Spleen (tissue), 11 donors: Measurements from ENCODE around the gene ST6GALNAC3. TPM values are rescaled to one million over a fixed set of nuclear protein-coding genes. Genes with fewer than 3 reads are reported as not detected.
A peak's percentile ranks its signal among the peaks of the same experiment; 100 is the strongest.
"Not testable (repeated sequence)": the region's sequence is repeated elsewhere in the genome, so short reads cannot be mapped to it uniquely, and the experiment has no call there.

Experiments
- DNase-seq: peaks from one replicate; pipeline ENCODE4 v3.0.0-alpha.2; 2020
- H3K27ac ChIP-seq, 8 donors: fragments of 200-600 bp; sonication (generic) in 7 of 8; 1 replicate in 4 of 8; 2 replicates in 4 of 8; pipeline versions ENCODE4 v1.5.0 to v1.8.0; 2016 to 2021; ENCODE audit warnings: inconsistent platforms in 4 of 8, mild to moderate bottlenecking in 4 of 8, moderate library complexity in 1 of 8
- H3K27me3 ChIP-seq, 7 donors: fragments of 200-600 bp; sonication (generic) in 6 of 7; replicated peaks in 1 of 7; 1 replicate in 4 of 7; 2 replicates in 3 of 7; pipeline versions ENCODE4 v1.5.0 to v1.8.0; 2016 to 2021; ENCODE audit warnings: inconsistent platforms in 3 of 7, mild to moderate bottlenecking in 1 of 7
- H3K36me3 ChIP-seq, 6 donors: fragments of 200-600 bp; sonication (generic) in 5 of 6; 1 replicate in 4 of 6; 2 replicates in 2 of 6; pipeline versions ENCODE4 v1.5.0 to v1.8.0; 2016 to 2021; ENCODE audit warnings: inconsistent platforms in 2 of 6
- H3K4me1 ChIP-seq, 6 donors: fragments of 200-600 bp; sonication (generic) in 5 of 6; 1 replicate in 3 of 6; 2 replicates in 3 of 6; pipeline versions ENCODE4 v1.5.0 to v1.8.0; 2016 to 2021; ENCODE audit warnings: inconsistent platforms in 3 of 6
- H3K4me3 ChIP-seq, 8 donors: fragments of 200-600 bp; sonication (generic) in 7 of 8; 1 replicate in 4 of 8; 2 replicates in 4 of 8; pipeline versions ENCODE4 v1.5.0 to v1.8.0; 2016 to 2021; ENCODE audit warnings: inconsistent platforms in 4 of 8, mild to moderate bottlenecking in 4 of 8, moderate library complexity in 2 of 8
- H3K9me3 ChIP-seq, 8 donors: fragments of 200-600 bp; sonication (generic) in 7 of 8; 1 replicate in 4 of 8; 2 replicates in 4 of 8; pipeline versions ENCODE4 v1.5.0 to v1.8.0; 2016 to 2021; ENCODE audit warnings: inconsistent platforms in 4 of 8
- POLR2A ChIP-seq, 3 donors: fragments of 450-650 bp; IDR thresholded peaks; one replicate each; pipeline ENCODE4 v1.5.1; 2017; ENCODE audit warnings: antibody characterized with exemption in 3 of 3, mild to moderate bottlenecking in 1 of 3
- POLR2AphosphoS5 ChIP-seq, 3 donors: sonication (generic); formaldehyde crosslinking; IDR thresholded peaks; one replicate each; pipeline ENCODE4 v1.5.1; 2017; ENCODE audit warnings: antibody characterized with exemption in 3 of 3
- WGBS, 5 donors: extraction: QIAGEN DNeasy Blood & Tissue Kit in 3 of 5; methylation state at CpG; one replicate each; pipeline versions ENCODE4 v1.1.5 to v1.1.7; 2013 to 2018; 5-methylcytosine and 5-hydroxymethylcytosine counted together
- intact Hi-C: fragments of 100-400 bp; cut with DNase I; formaldehyde crosslinking; loops from one replicate; pipeline ENCODE4 v1.15.0; 2023; ENCODE audit warnings: low total_unique reads
- polyA plus RNA-seq, 3 donors: library from polyadenylated mRNA; stranded (reverse); fragments of 200-250 nt; gene quantifications; one replicate each; pipeline ENCODE4 v1.2.1, GENCODE V29; 2013
- total RNA-seq, 7 donors: library from RNA; depleted of rRNA in 3 of 7; stranded (reverse); fragments of >200 nt in 3 of 7; fragmentation: NEBNext Ultra II Directional in 4 of 7; extraction: Animal tissue kit (Norgen Biotek cat#: 25700) in 4 of 7; gene quantifications; one replicate each; pipeline versions ENCODE4 v1.1.0 to v1.2.1, GENCODE V29; 2016 to 2021
- TF ChIP-seq, protein P1 (sequence below), 11 experiments: fragments of 200-600 bp in 7 of 11; fragments of 450-650 bp in 4 of 11; sonication (generic) in 4 of 11; IDR thresholded peaks in 8 of 11; conservative IDR thresholded peaks in 3 of 11; 1 replicate in 7 of 11; 2 replicates in 4 of 11; pipeline versions ENCODE4 v1.4.0 to v1.8.0; 2016 to 2021; ENCODE audit warnings: antibody characterized with exemption in 11 of 11, inconsistent platforms in 4 of 11, mild to moderate bottlenecking in 1 of 11
- donor health status: healthy with polysubstance abuse.
- donor health status: DM: no; HTN: no; CAD: no; lungs with moderate emphysema.
- donor health status: DM: no; HTN: no; CAD: no.
- donor health status: Bipolar disorder and iron deficiency.
- donor health status: healthy.
- donor health status: DM: no; HTN: no; CAD: no.
- donor health status: DM: yes; HTN: yes; CAD: no.

ST6GALNAC3 gene
- total and polyA plus RNA-seq, 10 donors, result 0.93 to 24.7 (median 10.1) TPM

DNA sequence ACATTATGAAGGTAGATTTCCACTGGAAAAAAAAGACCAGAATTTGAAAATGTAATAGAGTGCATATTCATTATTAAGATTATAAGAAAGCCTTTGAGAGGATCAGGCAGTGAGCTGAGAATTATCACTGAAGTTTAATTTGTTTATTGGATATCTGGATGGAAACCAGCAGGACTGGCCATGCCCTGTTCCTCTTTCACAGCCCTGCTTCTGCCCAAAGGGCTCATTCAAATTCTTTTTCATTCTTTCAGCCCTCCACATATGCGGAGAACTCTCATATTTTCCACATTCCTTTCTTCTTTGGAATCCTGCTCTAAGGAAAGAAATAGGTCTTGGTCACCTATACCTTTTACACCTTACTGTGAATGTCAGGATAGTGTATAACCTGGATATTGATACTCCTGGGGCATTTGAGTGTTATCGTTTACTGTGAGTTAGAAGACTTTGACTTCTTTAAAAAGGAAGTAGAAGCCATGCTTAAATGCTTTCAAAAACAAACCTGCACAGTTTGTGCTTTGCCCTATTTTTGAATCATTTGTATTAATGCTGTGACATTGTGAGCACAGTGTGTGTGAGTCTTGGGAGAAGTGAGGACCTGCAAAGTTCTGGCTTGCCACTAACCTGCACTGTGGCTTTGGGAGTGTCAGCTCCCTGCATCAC lies 35.5 kb downstream of the ST6GALNAC3 start:
- no peaks in the 10 kb centered on the region for H3K27me3 ChIP-seq
- H3K4me3 ChIP-seq, result no peak overlapping the region
- WGBS, 5 donors, result 38 to 64% (median 60%) methylated on average over 2 of the region's 2 CpGs
- peaks cover 0 to 24% (median 0%) of the 10 kb centered on the region in 6 donors for H3K4me1 ChIP-seq
- H3K27ac ChIP-seq, result peak overlapping the region in 2 of 8 donors; percentile 16 to 61
- intact Hi-C loops, result no loop called here
- H3K9me3 ChIP-seq, result no peaks in the 10 kb centered on the region
- no peak for TF ChIP-seq POLR2A (IDR thresholded peaks at IDR 0.05)
- TF ChIP-seq, protein P1, sequence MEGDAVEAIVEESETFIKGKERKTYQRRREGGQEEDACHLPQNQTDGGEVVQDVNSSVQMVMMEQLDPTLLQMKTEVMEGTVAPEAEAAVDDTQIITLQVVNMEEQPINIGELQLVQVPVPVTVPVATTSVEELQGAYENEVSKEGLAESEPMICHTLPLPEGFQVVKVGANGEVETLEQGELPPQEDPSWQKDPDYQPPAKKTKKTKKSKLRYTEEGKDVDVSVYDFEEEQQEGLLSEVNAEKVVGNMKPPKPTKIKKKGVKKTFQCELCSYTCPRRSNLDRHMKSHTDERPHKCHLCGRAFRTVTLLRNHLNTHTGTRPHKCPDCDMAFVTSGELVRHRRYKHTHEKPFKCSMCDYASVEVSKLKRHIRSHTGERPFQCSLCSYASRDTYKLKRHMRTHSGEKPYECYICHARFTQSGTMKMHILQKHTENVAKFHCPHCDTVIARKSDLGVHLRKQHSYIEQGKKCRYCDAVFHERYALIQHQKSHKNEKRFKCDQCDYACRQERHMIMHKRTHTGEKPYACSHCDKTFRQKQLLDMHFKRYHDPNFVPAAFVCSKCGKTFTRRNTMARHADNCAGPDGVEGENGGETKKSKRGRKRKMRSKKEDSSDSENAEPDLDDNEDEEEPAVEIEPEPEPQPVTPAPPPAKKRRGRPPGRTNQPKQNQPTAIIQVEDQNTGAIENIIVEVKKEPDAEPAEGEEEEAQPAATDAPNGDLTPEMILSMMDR (IDR thresholded peaks at IDR 0.05 in 8 of 11, conservative IDR thresholded peaks at IDR 0.05 in 3 of 11), result no peak
- TF ChIP-seq POLR2AphosphoS5 (IDR thresholded peaks at IDR 0.05), result peak in 1 of 3 donors; percentile 7
- DNase-seq, result no peak
- H3K36me3 ChIP-seq, result no peaks in the 10 kb centered on the region

DNA sequence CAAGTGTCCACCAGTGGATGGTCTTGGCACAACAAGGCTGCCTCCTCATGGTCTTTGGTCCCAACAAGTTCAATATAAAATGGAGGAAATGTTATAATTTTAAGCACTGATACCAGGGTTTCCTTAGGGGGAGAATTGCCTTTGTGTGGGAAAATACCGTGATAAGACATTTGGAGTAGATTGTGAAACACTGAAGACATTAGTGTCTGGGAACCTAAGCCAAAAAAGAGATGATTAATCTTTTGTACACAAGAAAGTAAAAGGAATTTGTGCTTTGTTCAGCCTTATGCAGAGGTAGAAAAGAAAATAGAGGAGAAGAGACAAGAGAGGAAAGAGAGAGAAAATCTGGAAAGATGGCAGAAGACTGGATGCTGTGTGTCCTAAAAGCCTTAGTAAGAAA lies 36.1 kb downstream of the ST6GALNAC3 start:
- TF ChIP-seq, protein P1 (IDR thresholded peaks at IDR 0.05 in 8 of 11, conservative IDR thresholded peaks at IDR 0.05 in 3 of 11), result no peak
- TF ChIP-seq POLR2AphosphoS5 (IDR thresholded peaks at IDR 0.05), result no peak
- no peak for TF ChIP-seq POLR2A (IDR thresholded peaks at IDR 0.05)
- Histone ChIP-seq H3K9me3 (no peaks in the 10 kb centered on the region), H3K27ac (peak overlapping the region in 2 of 8 donors; percentile 16 to 61), H3K36me3 (no peaks in the 10 kb centered on the region), H3K4me1 (peaks cover 0 to 18% (median 0%) of the 10 kb centered on the region in 6 donors), H3K27me3 (no peaks in the 10 kb centered on the region), H3K4me3 (no peak overlapping the region)
- no peak for DNase-seq
- WGBS, 5 donors, result 79 to 91% (median 91%) methylated on average over 1 of the region's 1 CpG
- intact Hi-C loops, result no loop called here

DNA sequence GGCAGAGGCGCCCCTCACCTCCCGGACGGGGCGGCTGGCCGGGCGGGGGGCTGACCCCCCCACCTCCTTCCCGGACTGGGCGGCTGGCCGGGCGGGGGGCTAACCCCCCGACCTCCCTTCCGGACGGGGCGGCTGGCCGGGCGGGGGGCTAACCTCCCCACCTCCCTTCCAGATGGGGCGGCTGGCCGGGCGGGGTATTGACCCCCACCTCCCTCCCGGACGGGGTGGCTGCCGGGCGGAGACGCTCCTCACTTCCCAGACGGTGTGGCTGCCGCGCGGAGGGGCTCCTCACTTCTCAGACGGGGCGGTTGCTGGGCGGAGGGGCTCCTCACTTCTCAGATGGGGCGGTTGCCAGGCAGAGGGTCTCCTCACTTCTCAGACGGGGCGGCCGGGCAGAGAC lies 37.8 kb downstream of the ST6GALNAC3 start:
- H3K27ac ChIP-seq, H3K4me3 ChIP-seq, DNase-seq, H3K36me3 ChIP-seq, H3K9me3 ChIP-seq, intact Hi-C loops, H3K27me3 ChIP-seq: not testable (repeated sequence)
- 90 to 100% (median 97%) methylated on average over 4 to 34 of the region's 35 CpGs for WGBS, 5 donors
- H3K4me1 ChIP-seq, result peaks cover 0 to 18% (median 0%) of the 10 kb centered on the region in 6 donors

DNA sequence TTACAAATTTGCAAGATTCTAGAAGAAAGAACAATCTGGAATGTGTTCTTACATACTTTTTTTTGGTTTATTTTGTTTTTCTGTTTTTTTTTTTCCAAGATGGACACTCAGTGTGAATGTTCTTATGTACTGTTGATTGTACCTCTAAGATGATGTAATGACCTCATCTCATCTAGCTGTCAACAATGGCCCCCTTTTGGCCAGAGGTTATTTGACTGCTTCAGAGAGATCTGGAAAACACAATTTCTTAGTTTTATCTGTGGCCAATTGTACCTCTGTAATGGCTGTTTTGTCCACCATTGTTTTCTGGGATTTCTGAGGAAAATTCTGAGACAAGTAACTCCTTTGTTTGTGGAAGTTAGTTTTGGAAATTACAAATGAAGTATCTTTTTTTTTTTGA lies 38.9 kb downstream of the ST6GALNAC3 start:
- H3K4me3 ChIP-seq, result no peak overlapping the region
- intact Hi-C loops, result no loop called here
- no peak overlapping the region for H3K27ac ChIP-seq
- no peaks in the 10 kb centered on the region for H3K9me3 ChIP-seq
- TF ChIP-seq, protein P1 (IDR thresholded peaks at IDR 0.05 in 8 of 11, conservative IDR thresholded peaks at IDR 0.05 in 3 of 11), result no peak
- TF ChIP-seq POLR2AphosphoS5 (IDR thresholded peaks at IDR 0.05) (no peak), POLR2A (IDR thresholded peaks at IDR 0.05) (no peak)
- no peaks in the 10 kb centered on the region for H3K27me3 ChIP-seq
- no peak for DNase-seq
- no peaks in the 10 kb centered on the region for H3K36me3 ChIP-seq
- H3K4me1 ChIP-seq, result peaks cover 0 to 18% (median 0%) of the 10 kb centered on the region in 6 donors
